Measurements from ENCODE around the gene PRSS57. TPM values are rescaled to one million over a fixed set of nuclear protein-coding genes. Genes with fewer than 3 reads are reported as not detected.

PRSS57 gene
- total RNA-seq, 1 donor from 2014 or later = not detected

- no peak for DNase-seq (ENCODE audit: low spot score)
These were observed 56.4 kb downstream of the PRSS57 start for GRCh38 chr19:638906-639252.

Other genes starting within 250 kb of the PRSS57 start
- gene SHC2, start 234.4 kb downstream of the PRSS57 start, total RNA-seq = 27.6 TPM
- 0.49 TPM for gene MADCAM1, start 199.0 kb downstream of the PRSS57 start, total RNA-seq
- gene TPGS1, start 188.0 kb downstream of the PRSS57 start, total RNA-seq = 11.2 TPM
- gene CDC34, start 163.7 kb downstream of the PRSS57 start, total RNA-seq = 30.8 TPM
- 0.83 TPM for gene GZMM, start 151.4 kb downstream of the PRSS57 start, total RNA-seq
- 273 TPM for gene BSG, start 122.9 kb downstream of the PRSS57 start, total RNA-seq
- gene HCN2, start 105.6 kb downstream of the PRSS57 start, total RNA-seq = not detected
- 56.4 TPM for gene POLRMT, start 61.9 kb downstream of the PRSS57 start, total RNA-seq
- 0.29 TPM for gene FGF22, start 55.6 kb downstream of the PRSS57 start, total RNA-seq
- gene RNF126, start 32.2 kb downstream of the PRSS57 start, total RNA-seq = 54.5 TPM
- gene FSTL3, start 19.1 kb downstream of the PRSS57 start, total RNA-seq = 29.8 TPM
- 26.0 TPM for gene PALM, start 13.5 kb upstream of the PRSS57 start, total RNA-seq
- 2.4 TPM for gene MISP, start 55.7 kb upstream of the PRSS57 start, total RNA-seq
- gene PTBP1, start 102.0 kb upstream of the PRSS57 start, total RNA-seq = 374 TPM
- gene PLPPR3, start 126.5 kb upstream of the PRSS57 start, total RNA-seq = not detected
- not detected for gene AZU1, start 132.4 kb upstream of the PRSS57 start, total RNA-seq
- gene PRTN3, start 145.5 kb upstream of the PRSS57 start, total RNA-seq = not detected
- gene ELANE, start 156.9 kb upstream of the PRSS57 start, total RNA-seq = 0.81 TPM
- 139 TPM for gene CFD, start 164.2 kb upstream of the PRSS57 start, total RNA-seq
- 63.7 TPM for gene MED16, start 197.7 kb upstream of the PRSS57 start, total RNA-seq
- not detected for gene RNU6-9, start 198.0 kb upstream of the PRSS57 start, total RNA-seq
- 69.5 TPM for gene R3HDM4, start 217.8 kb upstream of the PRSS57 start, total RNA-seq
- not detected for gene KISS1R, start 221.9 kb upstream of the PRSS57 start, total RNA-seq
- 8.4 TPM for gene ARID3A, start 230.6 kb upstream of the PRSS57 start, total RNA-seq